ENCODE results near the gene P4HA2.
A peak's percentile ranks its signal among the peaks of the same experiment; 100 is the strongest.

P4HA2 gene

GRCh38 chr5:132227485-132228240, at the start of gene P4HA2:
P4HA2 (minus strand) TSS chr5:132227853; CDS start chr5:132218626, 9,227 bp downstream.
- TF ChIP-seq, protein P1, sequence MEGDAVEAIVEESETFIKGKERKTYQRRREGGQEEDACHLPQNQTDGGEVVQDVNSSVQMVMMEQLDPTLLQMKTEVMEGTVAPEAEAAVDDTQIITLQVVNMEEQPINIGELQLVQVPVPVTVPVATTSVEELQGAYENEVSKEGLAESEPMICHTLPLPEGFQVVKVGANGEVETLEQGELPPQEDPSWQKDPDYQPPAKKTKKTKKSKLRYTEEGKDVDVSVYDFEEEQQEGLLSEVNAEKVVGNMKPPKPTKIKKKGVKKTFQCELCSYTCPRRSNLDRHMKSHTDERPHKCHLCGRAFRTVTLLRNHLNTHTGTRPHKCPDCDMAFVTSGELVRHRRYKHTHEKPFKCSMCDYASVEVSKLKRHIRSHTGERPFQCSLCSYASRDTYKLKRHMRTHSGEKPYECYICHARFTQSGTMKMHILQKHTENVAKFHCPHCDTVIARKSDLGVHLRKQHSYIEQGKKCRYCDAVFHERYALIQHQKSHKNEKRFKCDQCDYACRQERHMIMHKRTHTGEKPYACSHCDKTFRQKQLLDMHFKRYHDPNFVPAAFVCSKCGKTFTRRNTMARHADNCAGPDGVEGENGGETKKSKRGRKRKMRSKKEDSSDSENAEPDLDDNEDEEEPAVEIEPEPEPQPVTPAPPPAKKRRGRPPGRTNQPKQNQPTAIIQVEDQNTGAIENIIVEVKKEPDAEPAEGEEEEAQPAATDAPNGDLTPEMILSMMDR (IDR thresholded peaks at IDR 0.05; ENCODE audit: extremely low read depth, missing control alignments) = no peak
- DNase-seq (ENCODE audit: low spot score) = peak; percentile 95

DNA sequence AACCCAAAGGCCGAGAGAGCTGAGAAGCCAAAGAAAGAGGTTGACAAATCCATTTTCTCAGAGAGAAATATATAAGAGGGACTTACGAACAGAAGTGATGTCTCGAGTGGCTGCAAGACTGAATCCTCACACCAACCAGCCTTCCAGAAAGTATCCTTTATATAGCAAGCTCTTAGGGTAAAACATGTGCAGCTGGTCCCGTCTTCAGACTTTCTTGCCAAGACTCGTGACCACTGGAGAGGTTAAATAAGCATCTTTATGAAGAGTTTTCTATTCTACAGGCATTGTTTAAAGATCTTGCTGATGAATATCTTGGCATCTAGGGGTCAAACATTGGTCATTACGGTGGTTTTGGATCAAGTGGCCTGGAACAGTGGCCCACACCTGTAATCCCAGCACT, 49.6 kb upstream of the P4HA2 start:
- no peak for DNase-seq (ENCODE audit: low spot score)
- TF ChIP-seq, protein P1 (IDR thresholded peaks at IDR 0.05; ENCODE audit: extremely low read depth, missing control alignments) = no peak

- no peak for DNase-seq (ENCODE audit: low spot score)
- TF ChIP-seq, protein P1 (IDR thresholded peaks at IDR 0.05; ENCODE audit: extremely low read depth, missing control alignments) = no peak
These were observed 47.9 kb upstream of the P4HA2 start for GRCh38 chr5:132275367-132276220.

DNA sequence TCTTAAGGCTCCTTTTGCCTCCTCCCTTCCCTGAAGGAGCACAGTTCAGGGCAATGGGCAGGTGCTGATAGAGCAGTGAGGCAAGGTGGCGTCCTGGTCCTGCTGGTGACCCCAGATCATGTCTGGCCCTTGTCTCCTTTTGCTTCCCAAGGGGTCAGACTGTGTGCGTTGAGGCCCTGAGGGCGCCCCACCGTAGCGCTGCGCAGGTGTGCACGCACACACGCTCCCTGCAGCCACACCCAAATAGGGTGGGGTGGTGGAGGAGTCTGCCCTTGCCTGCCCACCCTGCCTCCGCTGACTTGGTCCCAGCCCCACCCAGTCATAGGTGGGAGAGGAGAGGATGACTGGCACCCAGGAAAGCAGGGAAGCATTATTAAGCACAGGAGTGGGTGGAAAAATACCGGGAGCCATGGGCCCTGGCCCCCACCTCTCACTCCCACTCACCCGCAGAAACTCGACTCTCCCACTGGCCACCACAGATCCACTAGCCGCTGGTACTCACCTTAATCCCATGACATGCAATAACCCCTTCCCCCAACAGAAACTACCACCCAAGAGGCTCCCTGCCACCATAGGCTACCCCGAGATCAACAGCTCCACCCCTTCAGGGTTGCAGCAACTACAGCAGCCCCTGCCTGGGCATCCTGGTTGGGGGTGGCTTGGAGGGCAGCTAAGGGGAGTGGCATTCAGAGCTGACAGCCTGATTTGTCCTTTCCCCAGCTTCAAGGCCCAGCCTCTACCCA, 46.6 kb upstream of the P4HA2 start:
- TF ChIP-seq, protein P1 (IDR thresholded peaks at IDR 0.05; ENCODE audit: extremely low read depth, missing control alignments) = no peak

GRCh38 chr5:132273631-132274030, 46.0 kb upstream of the P4HA2 start:
- TF ChIP-seq, protein P1 (IDR thresholded peaks at IDR 0.05; ENCODE audit: extremely low read depth, missing control alignments) = no peak
- DNase-seq (ENCODE audit: low spot score) = no peak

More for the DNA sequence above, 46.6 kb upstream of the P4HA2 start:
- no peak for DNase-seq (ENCODE audit: low spot score)

GRCh38 chr5:132272311-132273210, 44.9 kb upstream of the P4HA2 start:
- DNase-seq (ENCODE audit: low spot score) = peak; percentile 80
- TF ChIP-seq, protein P1 (IDR thresholded peaks at IDR 0.05; ENCODE audit: extremely low read depth, missing control alignments) = peak; percentile 50
